NCI-H1092 treated with DMSO at 0.1 percent for 48 hours (cell line): ENCODE results near the gene UBE2H.

Source experiments
- DNase-seq: peaks from one replicate; lab custom pipeline; 2025; lab: John Stamatoyannopoulos, UW

The UBE2H gene

GRCh38 chr7:129786825-129787563 lies 165.8 kb downstream of the UBE2H start:
- no peak for DNase-seq

- DNase-seq = no peak
Measured at GRCh38 chr7:129785685-129786514, 166.9 kb downstream of the UBE2H start.

GRCh38 chr7:129784783-129785684 lies 167.7 kb downstream of the UBE2H start:
- no peak for DNase-seq

- no peak for DNase-seq
Measured at GRCh38 chr7:129784437-129784782, 168.3 kb downstream of the UBE2H start.

- no peak for DNase-seq
Measured at GRCh38 chr7:129783584-129783919, 169.2 kb downstream of the UBE2H start.

- no peak for DNase-seq
Measured at GRCh38 chr7:129782818-129783583, 169.8 kb downstream of the UBE2H start.

- DNase-seq = no peak
Measured at GRCh38 chr7:129781928-129782817, 170.6 kb downstream of the UBE2H start.

- DNase-seq = peak; percentile 50
Measured at GRCh38 chr7:129780974-129781927, 171.5 kb downstream of the UBE2H start.
